H1 (cell line): ENCODE results near the gene SENP7.

Experiments
- CBX5 ChIP-seq: fragments of 300-800, 300-1000 bp; sonication (generic); IDR thresholded peaks from 2 replicates; pipeline ENCODE4 v1.7.1; 2016; ENCODE audit warnings: antibody characterized with exemption, low read length, low read depth
- EP300 ChIP-seq, 2 experiments: IDR thresholded peaks; 1 replicate in 1 of 2; 2 replicates in 1 of 2; pipeline ENCODE4 v1.6.1; 2011 to 2012; ENCODE audit warnings: low read depth in 2 of 2, low read length in 2 of 2, mild to moderate bottlenecking in 2 of 2, borderline replicate concordance in 1 of 2, inconsistent platforms in 1 of 2, moderate library complexity in 1 of 2
- GABPA ChIP-seq: IDR thresholded peaks from 2 replicates; pipeline ENCODE4 v1.6.1; 2011; ENCODE audit warnings: mild to moderate bottlenecking, low read length, moderate library complexity, borderline replicate concordance; ENCODE audit not compliant: insufficient read depth
- HDAC2 ChIP-seq, 2 experiments: fragments of 300-600 bp in 1 of 2; sonication (generic) in 1 of 2; IDR thresholded peaks; 2 replicates each; pipeline ENCODE4 v1.6.1; 2011 to 2012; ENCODE audit warnings: low read depth in 2 of 2, low read length in 2 of 2, mild to moderate bottlenecking in 2 of 2, moderate library complexity in 2 of 2, borderline replicate concordance in 1 of 2, inconsistent platforms in 1 of 2
- POLR2A ChIP-seq, 2 experiments: IDR thresholded peaks; 1 replicate in 1 of 2; 2 replicates in 1 of 2; pipeline ENCODE4 v1.6.1; 2011; ENCODE audit warnings: low read depth in 2 of 2, low read length in 2 of 2, mild to moderate bottlenecking in 2 of 2; ENCODE audit errors: control extremely low read depth in 1 of 2
- RFX5 ChIP-seq: IDR thresholded peaks from 2 replicates; pipeline ENCODE4 v1.6.1; 2011; ENCODE audit warnings: low read depth, low read length, improper control_type of control experiment, borderline replicate concordance
- SIX5 ChIP-seq: IDR thresholded peaks from 2 replicates; pipeline ENCODE4 v1.6.1; 2011; ENCODE audit warnings: mild to moderate bottlenecking, low read depth, low read length
- SP1 ChIP-seq: IDR thresholded peaks from 2 replicates; pipeline ENCODE4 v1.6.1; 2011; ENCODE audit warnings: low read depth, low read length
- TAF1 ChIP-seq: IDR thresholded peaks from 2 replicates; pipeline ENCODE4 v1.6.1; 2011; ENCODE audit warnings: mild to moderate bottlenecking, low read depth, low read length
- YY1 ChIP-seq: IDR thresholded peaks from 2 replicates; pipeline ENCODE4 v1.6.1; 2011; ENCODE audit warnings: low read depth, mild to moderate bottlenecking, low read length
- TF ChIP-seq, protein P1 (sequence below), 3 experiments: IDR thresholded peaks; 1 replicate in 2 of 3; 2 replicates in 1 of 3; pipeline versions ENCODE4 v1.5.1 to v1.6.1; 2011; ENCODE audit warnings: low read length in 3 of 3, mild to moderate bottlenecking in 3 of 3, inconsistent platforms in 2 of 3, low read depth in 1 of 3, moderate library complexity in 1 of 3; ENCODE audit not compliant: insufficient read depth in 1 of 3; ENCODE audit errors: control extremely low read depth in 1 of 3
- TF ChIP-seq, protein P2 (sequence below): IDR thresholded peaks from 2 replicates; pipeline ENCODE4 v1.6.1; 2012; ENCODE audit warnings: inconsistent platforms

DNA sequence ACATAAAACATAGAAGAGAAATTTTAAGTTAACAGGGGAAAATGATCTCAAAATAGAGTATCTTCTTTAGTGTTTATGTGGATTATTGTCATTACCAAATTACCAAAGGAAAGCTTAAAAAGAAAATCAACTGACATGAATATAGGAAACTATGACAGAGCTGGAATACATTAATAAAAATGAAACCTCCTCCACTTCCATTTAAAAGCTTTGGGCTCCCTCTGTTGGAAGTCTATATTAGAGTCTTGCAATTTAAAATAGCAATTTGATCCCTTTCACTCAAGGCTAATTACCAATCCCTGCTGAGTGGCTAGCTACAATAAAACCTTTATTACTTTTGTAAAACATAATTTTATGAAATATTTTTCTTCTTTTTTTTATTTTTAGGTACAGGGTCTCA is 131.2 kb downstream of the SENP7 start:
- TF ChIP-seq, protein P1, sequence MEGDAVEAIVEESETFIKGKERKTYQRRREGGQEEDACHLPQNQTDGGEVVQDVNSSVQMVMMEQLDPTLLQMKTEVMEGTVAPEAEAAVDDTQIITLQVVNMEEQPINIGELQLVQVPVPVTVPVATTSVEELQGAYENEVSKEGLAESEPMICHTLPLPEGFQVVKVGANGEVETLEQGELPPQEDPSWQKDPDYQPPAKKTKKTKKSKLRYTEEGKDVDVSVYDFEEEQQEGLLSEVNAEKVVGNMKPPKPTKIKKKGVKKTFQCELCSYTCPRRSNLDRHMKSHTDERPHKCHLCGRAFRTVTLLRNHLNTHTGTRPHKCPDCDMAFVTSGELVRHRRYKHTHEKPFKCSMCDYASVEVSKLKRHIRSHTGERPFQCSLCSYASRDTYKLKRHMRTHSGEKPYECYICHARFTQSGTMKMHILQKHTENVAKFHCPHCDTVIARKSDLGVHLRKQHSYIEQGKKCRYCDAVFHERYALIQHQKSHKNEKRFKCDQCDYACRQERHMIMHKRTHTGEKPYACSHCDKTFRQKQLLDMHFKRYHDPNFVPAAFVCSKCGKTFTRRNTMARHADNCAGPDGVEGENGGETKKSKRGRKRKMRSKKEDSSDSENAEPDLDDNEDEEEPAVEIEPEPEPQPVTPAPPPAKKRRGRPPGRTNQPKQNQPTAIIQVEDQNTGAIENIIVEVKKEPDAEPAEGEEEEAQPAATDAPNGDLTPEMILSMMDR (IDR thresholded peaks at IDR 0.05; ENCODE audit: control extremely low read depth in 1 of 3, insufficient read depth in 1 of 3, low read depth in 1 of 3, low read length in 3 of 3): peak in 2 of 3 experiments; percentile 32 to 39; a peak in 2 of 4 replicates
- TF ChIP-seq SP1 (no peak), CBX5 (no peak), YY1 (no peak), RFX5 (no peak), SIX5 (no peak), EP300 (IDR thresholded peaks at IDR 0.05; ENCODE audit: borderline replicate concordance in 1 of 2, low read depth in 2 of 2, low read length in 2 of 2) (no peak), POLR2A (IDR thresholded peaks at IDR 0.05; ENCODE audit: control extremely low read depth in 1 of 2, low read depth in 2 of 2, low read length in 2 of 2) (no peak), GABPA (no peak), HDAC2 (IDR thresholded peaks at IDR 0.05; ENCODE audit: borderline replicate concordance in 1 of 2, low read depth in 2 of 2, low read length in 2 of 2) (no peak), TAF1 (no peak)
- TF ChIP-seq, protein P2, sequence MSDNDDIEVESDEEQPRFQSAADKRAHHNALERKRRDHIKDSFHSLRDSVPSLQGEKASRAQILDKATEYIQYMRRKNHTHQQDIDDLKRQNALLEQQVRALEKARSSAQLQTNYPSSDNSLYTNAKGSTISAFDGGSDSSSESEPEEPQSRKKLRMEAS: no peak
